ENCODE results near the gene CCDC88C. TPM values are rescaled to one million over a fixed set of nuclear protein-coding genes. Genes with fewer than 3 reads are reported as not detected.

The CCDC88C gene
- total RNA-seq, 1 experiment from 2014 or later = 64.8 TPM

- TF ChIP-seq PREB (CRISPR knock-in tag; IDR thresholded peaks at IDR 0.05; ENCODE audit: borderline replicate concordance) = no peak
Measured at GRCh38 chr14:91297081-91297711, 120.4 kb downstream of the CCDC88C start (continued).

DNA sequence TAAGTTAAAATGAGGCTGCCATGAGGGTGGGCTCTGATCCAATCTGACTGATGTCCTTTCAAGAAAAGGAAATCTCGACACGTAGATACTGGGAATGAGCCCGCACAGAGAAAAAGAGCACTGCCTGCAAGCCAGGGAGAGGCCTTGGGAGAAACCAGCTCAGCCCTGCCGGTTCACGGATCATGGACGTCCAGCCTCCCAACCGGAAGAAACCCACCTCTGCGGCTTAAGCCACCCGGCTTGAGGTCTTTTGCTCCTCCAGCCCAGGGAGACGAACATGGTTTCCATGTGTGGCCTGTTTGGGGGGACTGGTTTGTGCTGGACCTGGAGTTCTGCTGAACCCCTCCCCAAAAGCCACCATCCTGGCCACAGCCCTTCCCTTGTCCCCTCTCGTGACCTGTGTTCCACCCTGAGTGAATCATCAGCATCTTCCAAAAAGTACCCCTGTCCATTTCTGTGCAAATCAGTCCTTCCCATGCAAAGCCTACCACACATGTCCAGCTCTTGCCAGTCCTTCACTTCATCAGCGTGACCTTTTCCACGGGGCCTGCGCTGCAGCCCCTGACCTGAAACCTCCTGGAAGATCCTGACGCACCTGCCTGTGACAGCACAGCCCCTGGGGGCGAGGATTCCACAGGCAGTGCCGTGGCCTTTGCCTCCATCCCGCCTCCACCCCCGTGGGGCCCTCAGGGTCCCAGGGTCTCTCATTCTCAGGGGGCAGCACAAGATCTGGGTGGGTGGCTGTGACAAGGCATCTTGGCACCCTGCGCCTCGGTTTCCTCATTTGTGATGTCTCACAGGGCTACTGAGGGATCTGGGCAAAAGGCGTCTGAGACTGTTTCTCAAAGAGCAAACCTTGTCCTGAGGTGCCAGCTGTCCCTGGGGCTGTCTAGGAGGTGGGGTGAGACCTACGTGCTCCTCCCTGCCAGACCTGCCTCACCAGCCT lies 121.5 kb downstream of the CCDC88C start:
- peaks cover 68% of the 10 kb centered on the region for H3K36me3 Mint-ChIP-seq
- CTCF ChIA-PET = interaction anchor here (1.1 kb wide), 1 partner anchor 9 kb away, joined by 3 read pairs; no protein-coding TSS in a partner anchor

More for the DNA sequence above, 121.5 kb downstream of the CCDC88C start:
- Mint-ChIP-seq H3K27me3 (ENCODE audit: low read depth) (no peaks in the 10 kb centered on the region), H3K4me3 (no peak overlapping the region), H3K27ac (no peak overlapping the region), H3K4me1 (no peaks in the 10 kb centered on the region), H3K9me3 (no peaks in the 10 kb centered on the region)
- DNase-seq (ENCODE audit: low spot score) = no peak
- ATAC-seq = no peak
- TF ChIP-seq IRF1 (CRISPR knock-in tag; IDR thresholded peaks at IDR 0.05) (no peak), TCF7 (CRISPR knock-in tag; IDR thresholded peaks at IDR 0.05; ENCODE audit: low read depth) (no peak), AR (CRISPR knock-in tag; IDR thresholded peaks at IDR 0.05) (no peak), ATF2 (CRISPR knock-in tag; IDR thresholded peaks at IDR 0.05; ENCODE audit: borderline replicate concordance, low read depth) (no peak), ZNF416 (CRISPR knock-in tag; IDR thresholded peaks at IDR 0.05) (no peak)
- TF ChIP-seq, protein P1, sequence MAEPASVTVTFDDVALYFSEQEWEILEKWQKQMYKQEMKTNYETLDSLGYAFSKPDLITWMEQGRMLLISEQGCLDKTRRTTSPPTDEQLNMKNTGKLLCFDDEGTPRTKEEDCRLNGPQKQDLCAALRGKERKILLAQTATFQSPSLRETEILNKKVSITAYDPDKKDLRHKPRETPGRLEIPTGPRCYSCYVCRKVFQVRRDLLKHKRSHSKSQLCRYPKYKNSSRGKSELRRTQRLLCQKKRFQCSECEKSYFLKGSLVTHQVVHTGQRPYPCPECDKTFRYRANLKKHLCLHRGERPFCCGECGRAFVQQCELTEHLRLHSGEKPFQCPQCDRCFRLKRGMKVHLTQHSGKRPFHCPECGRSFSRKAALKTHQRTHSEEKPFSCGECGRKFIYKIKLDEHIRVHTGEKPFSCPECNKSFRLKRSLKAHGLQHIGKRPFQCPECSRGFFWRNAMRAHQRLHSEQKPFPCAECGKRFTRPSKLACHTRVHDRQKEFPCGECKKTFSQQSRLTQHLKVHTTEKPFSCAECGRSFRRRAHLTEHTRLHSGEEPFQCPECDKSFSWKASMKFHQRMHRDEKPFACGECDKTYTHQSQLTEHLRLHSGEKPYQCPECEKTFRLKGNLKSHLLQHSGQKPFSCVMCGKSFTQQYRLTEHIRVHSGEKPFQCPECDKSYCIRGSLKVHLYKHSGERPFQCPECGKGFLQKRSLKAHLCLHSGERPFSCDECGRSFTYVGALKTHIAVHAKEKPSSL (CRISPR knock-in tag; conservative IDR thresholded peaks at IDR 0.05) = no peak
- TF ChIP-seq, protein P2, sequence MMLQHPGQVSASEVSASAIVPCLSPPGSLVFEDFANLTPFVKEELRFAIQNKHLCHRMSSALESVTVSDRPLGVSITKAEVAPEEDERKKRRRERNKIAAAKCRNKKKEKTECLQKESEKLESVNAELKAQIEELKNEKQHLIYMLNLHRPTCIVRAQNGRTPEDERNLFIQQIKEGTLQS (CRISPR knock-in tag; conservative IDR thresholded peaks at IDR 0.05) = no peak
- TF ChIP-seq, protein P3, sequence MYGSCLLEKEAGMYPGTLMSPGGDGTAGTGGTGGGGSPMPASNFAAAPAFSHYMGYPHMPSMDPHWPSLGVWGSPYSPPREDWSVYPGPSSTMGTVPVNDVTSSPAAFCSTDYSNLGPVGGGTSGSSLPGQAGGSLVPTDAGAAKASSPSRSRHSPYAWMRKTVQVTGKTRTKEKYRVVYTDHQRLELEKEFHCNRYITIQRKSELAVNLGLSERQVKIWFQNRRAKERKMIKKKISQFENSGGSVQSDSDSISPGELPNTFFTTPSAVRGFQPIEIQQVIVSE (CRISPR knock-in tag; IDR thresholded peaks at IDR 0.05; ENCODE audit: borderline replicate concordance) = no peak
- POLR2A ChIA-PET = no interaction called here
